LNCaP clone FGC (cell line): Measurements from ENCODE around the gene PLA2G10.
A peak's percentile ranks its signal among the peaks of the same experiment; 100 is the strongest.
"Not testable (repeated sequence)": the region's sequence is repeated elsewhere in the genome, so short reads cannot be mapped to it uniquely, and the experiment has no call there.

Experiments used
- DNase-seq: peaks from one replicate; pipeline ENCODE4 v3.0.0-alpha.2; 2011; ENCODE audit warnings: low read depth
- H3K4me3 ChIP-seq: 2 replicates; pipeline ENCODE4 v1.5.1; 2011; ENCODE audit warnings: mild to moderate bottlenecking, low read depth, low read length, control low read depth
- CTCF ChIP-seq: IDR thresholded peaks from 2 replicates; pipeline ENCODE4 v1.5.1; 2012; ENCODE audit warnings: mild to moderate bottlenecking; ENCODE audit not compliant: control insufficient read depth, insufficient read depth; ENCODE audit errors: extremely low read depth

The PLA2G10 gene

DNA sequence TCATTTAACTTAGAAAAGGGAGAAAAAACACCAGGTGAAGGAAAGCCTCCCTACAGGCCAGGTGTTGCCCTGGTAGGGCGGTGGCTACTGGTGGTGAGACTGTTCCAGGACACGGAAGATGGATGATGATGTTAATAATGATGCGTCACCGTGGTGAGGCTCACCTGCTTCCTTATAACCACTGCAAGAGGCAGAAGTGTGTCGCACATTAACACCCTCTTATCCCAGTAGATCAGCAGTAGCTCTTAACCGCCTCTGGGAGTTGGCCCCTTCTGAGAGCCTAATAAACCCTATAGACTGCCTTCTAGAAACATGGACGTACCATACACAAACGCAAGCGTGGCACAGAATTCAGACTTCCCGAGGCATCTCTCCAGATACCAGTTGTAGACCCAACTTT lies 53.6 kb downstream of the PLA2G10 start:
- H3K4me3 ChIP-seq, result no peak overlapping the region
- no peak for DNase-seq
- TF ChIP-seq CTCF, result no peak

DNA sequence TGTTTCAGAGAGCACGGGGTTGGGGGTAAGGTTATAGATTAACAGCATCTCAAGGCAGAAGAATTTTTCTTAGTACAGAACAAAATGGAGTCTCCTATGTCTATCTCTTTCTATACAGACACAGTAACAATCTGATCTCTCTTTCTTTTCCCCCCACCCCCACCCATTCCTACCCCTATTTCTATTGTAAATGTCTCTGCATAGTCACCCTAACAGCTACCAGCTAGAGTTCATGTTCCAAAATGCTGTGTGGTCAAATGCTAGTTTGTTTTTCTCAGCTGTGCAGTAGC lies 57.2 kb downstream of the PLA2G10 start:
- H3K4me3 ChIP-seq, DNase-seq: not testable (repeated sequence)

DNA sequence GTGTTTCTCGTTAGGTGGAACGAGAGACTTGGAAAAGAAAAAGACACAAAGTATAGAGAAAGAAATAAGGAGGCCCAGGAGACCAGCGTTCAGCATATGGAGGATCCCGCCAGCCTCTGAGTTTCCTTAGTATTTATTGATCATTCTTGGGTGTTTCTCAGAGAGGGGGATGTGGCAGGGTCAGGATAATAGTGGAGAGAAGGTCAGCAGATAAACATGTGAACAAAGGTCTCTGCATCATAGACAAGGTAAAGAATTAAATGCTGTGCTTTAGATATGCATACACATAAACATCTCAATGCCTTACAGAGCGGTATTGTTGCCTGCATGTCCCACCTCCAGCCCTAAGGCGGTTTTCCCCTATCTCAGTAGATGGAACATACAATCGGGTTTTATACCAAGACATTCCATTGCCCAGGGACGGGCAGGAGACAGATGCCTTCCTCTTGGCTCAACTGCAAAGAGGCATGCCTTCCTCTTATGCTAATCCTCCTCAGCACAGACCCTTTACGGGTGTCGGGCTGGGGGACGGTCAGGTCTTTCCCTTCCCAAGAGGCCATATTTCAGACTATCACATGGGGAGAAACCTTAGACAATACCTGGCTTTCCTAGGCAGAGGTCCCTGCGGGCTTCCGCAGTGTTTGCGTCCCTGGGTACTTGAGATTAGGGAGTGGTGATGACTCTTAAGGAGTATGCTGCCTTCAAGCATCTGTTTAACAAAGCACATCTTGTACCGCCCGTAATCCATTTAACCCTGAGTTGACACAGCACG lies 57.7 kb downstream of the PLA2G10 start:
- H3K4me3 ChIP-seq, DNase-seq: not testable (repeated sequence)

GRCh38 chr16:14635395-14636165 lies 58.5 kb downstream of the PLA2G10 start:
- no peak for DNase-seq
- no peak for TF ChIP-seq CTCF
- H3K4me3 ChIP-seq, result no peak overlapping the region

DNA sequence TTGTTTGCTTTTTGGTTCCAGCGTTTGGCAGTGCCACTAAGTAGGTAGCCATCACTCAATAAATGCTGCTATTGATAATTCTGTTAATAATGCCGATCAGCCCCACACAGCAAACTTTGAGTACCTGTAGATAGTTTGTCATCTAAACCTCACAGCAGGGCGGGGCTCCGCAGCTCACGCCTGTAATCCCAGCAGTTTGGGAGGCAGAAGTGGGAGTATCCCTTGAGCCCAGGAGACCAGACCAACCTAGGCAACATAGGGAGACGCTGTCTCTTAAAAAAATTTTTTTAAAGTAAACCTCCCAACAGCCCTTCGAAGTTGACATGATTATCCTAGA lies 59.8 kb downstream of the PLA2G10 start:
- DNase-seq, result no peak
- no peak for TF ChIP-seq CTCF
- peak overlapping the region; percentile 91 for H3K4me3 ChIP-seq

DNA sequence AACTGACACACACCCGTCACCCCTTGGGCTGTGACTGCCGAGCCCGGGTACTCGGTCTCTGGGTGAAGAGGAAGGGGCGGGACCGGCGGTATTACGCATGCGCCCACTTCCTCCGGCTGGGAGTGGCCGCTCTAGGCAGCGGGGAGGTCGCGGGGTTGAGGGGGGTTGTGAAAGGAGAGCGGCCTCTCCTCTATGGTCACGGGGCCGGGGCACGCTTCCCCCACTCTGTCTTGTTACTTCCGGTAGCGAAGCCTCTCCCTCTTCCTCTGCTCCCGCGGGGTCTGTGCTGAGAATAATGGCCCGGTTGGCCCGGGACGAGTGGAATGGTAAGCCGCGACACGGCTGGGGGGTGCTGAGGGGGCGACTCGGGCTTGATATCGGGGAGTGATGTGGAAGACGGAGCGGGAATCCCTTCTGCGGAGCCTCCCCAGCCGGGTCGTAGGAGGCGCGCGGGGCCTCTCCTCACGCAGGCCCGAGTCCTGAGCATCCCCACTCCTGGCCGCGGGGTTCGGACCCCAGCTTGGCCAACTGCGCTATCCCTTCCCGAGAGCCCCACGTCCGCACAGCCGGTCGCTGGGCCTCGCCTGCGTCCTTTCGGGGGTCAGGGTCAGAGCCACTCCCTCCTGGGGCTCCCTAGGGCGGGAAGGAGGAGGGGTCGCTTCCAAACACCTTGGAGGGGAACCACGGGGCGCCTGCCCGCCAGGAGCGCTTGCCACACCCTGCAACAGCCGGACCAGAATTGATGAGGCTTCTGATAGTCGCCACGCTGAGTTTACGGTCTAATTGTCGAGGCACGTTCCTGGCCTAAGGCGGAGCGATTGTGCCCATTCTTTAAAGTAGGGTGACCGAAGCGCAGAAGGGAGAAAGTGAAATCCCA lies 61.2 kb downstream of the PLA2G10 start, which contains the start of gene BFAR:
Gene BFAR, plus strand, starts transcription at position 259 of the 877 bp plus-strand sequence. CDS start 11,396 bp downstream, outside the sequence.
- peak within 1 kb of the TSS; percentile 91 for H3K4me3 ChIP-seq
- no peak for TF ChIP-seq CTCF
- peak; percentile 81 for DNase-seq

DNA sequence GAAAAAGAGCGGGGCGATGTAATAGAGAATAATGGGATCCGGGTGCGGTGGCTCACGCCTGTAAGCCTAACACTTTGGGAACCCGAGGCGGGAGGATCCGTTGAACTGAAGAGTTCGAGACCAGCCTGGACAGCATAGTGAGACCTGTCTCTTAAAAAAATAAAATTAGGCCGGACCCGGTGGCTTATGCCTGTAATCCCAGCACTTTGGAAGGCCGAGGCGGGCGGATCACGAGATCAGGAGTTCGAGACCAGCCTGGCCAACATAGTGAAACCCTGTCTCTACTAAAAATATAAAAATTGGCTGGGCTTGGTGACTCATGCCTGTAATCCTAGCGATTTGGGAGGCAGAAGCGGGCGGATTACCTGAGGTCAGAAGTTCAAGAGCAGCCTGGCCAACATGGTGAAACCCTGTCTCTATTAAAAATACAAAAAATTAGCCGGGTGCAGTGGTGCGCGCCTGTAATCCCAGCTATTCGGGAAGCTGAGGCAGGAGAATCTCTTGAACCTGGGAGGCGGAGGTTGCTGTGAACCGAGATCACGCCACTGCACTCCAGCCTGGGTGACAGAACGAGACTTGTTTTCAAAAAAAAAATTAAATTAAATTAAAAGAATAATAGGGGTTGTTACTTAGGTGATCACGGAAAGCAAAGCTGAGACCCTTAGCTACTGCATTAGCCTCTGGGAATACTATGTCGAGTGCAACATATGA lies 63.3 kb downstream of the PLA2G10 start:
- peak overlapping the region; percentile 88 for H3K4me3 ChIP-seq
- DNase-seq, result not testable (repeated sequence)

- TF ChIP-seq CTCF, result no peak
- peak within 1 kb of the TSS; percentile 88 for H3K4me3 ChIP-seq
- DNase-seq, result peak; percentile 80
Observed at GRCh38 chr16:14629919-14630619, 64.0 kb downstream of the PLA2G10 start, which contains the start of gene PARN. TSS of gene PARN (minus strand) at chr16:14630260. CDS start at chr16:14630125, 135 bp downstream.
